ENCODE measurements around the gene PLEKHS1. TPM values are rescaled to one million over a fixed set of nuclear protein-coding genes. Genes with fewer than 3 reads are reported as not detected.

Gene PLEKHS1
- total RNA-seq, 1 donor from 2014 or later: 0.11 TPM

- Mint-ChIP-seq H3K36me3 (ENCODE audit: unreplicated experiment) (no peaks in the 10 kb centered on the region), H3K27ac (ENCODE audit: unreplicated experiment) (no peak overlapping the region), H3K4me3 (ENCODE audit: unreplicated experiment) (no peak overlapping the region), H3K4me1 (ENCODE audit: unreplicated experiment) (peaks cover 10% of the 10 kb centered on the region), H3K27me3 (ENCODE audit: unreplicated experiment) (peaks cover 13% of the 10 kb centered on the region), H3K9me3 (ENCODE audit: unreplicated experiment) (no peaks in the 10 kb centered on the region)
- DNase-seq (ENCODE audit: extremely low spot score, unreplicated experiment): no peak
- no peak for TF ChIP-seq CTCF (IDR thresholded peaks at IDR 0.05)
Observed at GRCh38 chr10:113746217-113746957, 5.1 kb upstream of the PLEKHS1 start.

DNA sequence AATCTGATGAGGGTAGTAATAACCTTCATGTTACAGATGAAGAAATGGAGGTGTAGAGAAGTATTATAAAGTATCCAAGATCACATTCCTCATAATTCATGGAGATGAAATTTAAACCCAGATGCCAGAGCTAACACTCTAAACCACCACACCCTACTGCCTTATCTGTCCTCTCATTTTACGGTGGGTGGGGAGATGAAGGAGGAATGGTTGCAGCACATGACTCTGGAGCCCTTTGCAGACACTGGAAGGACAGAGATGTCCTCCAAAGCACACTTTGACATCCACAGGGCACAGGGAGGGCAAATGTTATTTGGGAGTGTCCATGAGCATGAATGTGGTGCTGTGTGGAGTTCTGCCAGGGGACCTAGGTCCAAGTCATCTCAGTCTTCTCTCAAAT lies 1.1 kb downstream of the PLEKHS1 start:
- Mint-ChIP-seq H3K9me3 (ENCODE audit: unreplicated experiment) (no peaks in the 10 kb centered on the region), H3K27me3 (ENCODE audit: unreplicated experiment) (peaks cover 8% of the 10 kb centered on the region), H3K36me3 (ENCODE audit: unreplicated experiment) (no peaks in the 10 kb centered on the region), H3K27ac (ENCODE audit: unreplicated experiment) (no peak overlapping the region), H3K4me3 (ENCODE audit: unreplicated experiment) (no peak overlapping the region), H3K4me1 (ENCODE audit: unreplicated experiment) (peaks cover 15% of the 10 kb centered on the region)
- no peak for DNase-seq (ENCODE audit: extremely low spot score, unreplicated experiment)
- TF ChIP-seq CTCF (IDR thresholded peaks at IDR 0.05): no peak

DNA sequence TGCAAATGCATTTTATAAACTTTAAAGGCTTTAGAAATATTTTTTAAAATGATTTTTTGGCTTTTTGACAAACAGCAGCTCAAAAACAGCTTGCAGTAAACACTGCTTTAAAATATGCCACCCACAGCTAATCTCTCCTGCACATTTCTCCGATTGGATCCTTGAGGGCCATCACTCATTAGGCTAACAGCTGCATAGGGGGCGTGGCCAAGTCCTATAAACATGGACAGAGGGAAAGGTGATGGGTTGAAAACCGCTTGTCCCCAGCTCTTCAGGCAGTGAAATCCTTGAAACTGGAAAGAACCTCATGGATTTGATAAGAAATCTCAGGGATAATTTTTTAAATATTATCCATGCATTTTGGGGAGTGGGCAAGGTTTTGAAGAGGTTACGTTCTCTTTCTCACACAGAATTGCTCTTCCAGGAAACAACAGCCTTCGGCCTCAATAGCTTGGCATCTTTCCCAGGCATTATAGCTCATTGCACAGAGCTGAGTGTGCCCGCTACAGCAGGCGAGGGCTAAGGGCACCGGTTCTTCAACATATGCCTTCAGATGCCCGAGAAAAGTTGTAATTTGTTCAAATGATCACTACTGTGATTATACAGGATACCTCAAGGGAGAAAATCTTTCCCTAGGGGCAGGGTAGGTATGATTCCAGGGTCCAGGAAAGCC lies 1.7 kb downstream of the PLEKHS1 start:
- no peaks in the 10 kb centered on the region for H3K36me3 Mint-ChIP-seq (ENCODE audit: unreplicated experiment)

DNA sequence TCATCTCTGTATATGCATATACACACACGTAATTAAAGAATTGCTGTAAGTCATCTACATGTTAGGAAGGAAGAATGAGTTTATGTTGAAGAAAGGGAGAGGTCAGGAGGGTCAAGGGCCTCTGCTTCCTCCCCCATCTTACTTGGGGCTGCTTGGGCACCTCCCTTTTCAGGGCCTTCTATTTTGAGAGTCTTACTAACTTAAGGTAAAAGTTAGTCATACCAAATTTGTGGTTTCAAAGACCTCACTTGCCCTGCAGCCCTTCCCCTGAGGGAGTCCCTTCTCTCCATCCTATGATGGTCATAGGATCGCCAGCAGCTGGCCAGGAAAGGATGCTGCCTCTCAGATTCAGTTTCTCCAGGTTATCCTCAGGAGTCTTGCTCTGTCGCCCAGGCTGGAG lies 2.6 kb downstream of the PLEKHS1 start:
- no peak for TF ChIP-seq CTCF (IDR thresholded peaks at IDR 0.05)
- peaks cover 17% of the 10 kb centered on the region for H3K27me3 Mint-ChIP-seq (ENCODE audit: unreplicated experiment)
- peaks cover 15% of the 10 kb centered on the region for H3K4me1 Mint-ChIP-seq (ENCODE audit: unreplicated experiment)
- no peaks in the 10 kb centered on the region for H3K9me3 Mint-ChIP-seq (ENCODE audit: unreplicated experiment)
- H3K27ac Mint-ChIP-seq (ENCODE audit: unreplicated experiment): no peak overlapping the region
- no peak overlapping the region for H3K4me3 Mint-ChIP-seq (ENCODE audit: unreplicated experiment)
- no peak for DNase-seq (ENCODE audit: extremely low spot score, unreplicated experiment)
- H3K36me3 Mint-ChIP-seq (ENCODE audit: unreplicated experiment): no peaks in the 10 kb centered on the region

More for the DNA sequence above, 1.7 kb downstream of the PLEKHS1 start:
- Mint-ChIP-seq H3K4me1 (ENCODE audit: unreplicated experiment) (peaks cover 15% of the 10 kb centered on the region), H3K9me3 (ENCODE audit: unreplicated experiment) (no peaks in the 10 kb centered on the region), H3K27me3 (ENCODE audit: unreplicated experiment) (peaks cover 9% of the 10 kb centered on the region), H3K4me3 (ENCODE audit: unreplicated experiment) (no peak overlapping the region), H3K27ac (ENCODE audit: unreplicated experiment) (no peak overlapping the region)
- DNase-seq (ENCODE audit: extremely low spot score, unreplicated experiment): no peak
- TF ChIP-seq CTCF (IDR thresholded peaks at IDR 0.05): no peak

GRCh38 chr10:113754768-113755167 lies 3.3 kb downstream of the PLEKHS1 start:
- Mint-ChIP-seq H3K36me3 (ENCODE audit: unreplicated experiment) (no peaks in the 10 kb centered on the region), H3K4me1 (ENCODE audit: unreplicated experiment) (peaks cover 15% of the 10 kb centered on the region), H3K4me3 (ENCODE audit: unreplicated experiment) (no peak overlapping the region)

More at GRCh38 chr10:113754768-113755167, 3.3 kb downstream of the PLEKHS1 start:
- TF ChIP-seq CTCF (IDR thresholded peaks at IDR 0.05): no peak
- no peaks in the 10 kb centered on the region for H3K9me3 Mint-ChIP-seq (ENCODE audit: unreplicated experiment)
- H3K27me3 Mint-ChIP-seq (ENCODE audit: unreplicated experiment): peaks cover 17% of the 10 kb centered on the region
- DNase-seq (ENCODE audit: extremely low spot score, unreplicated experiment): no peak
- H3K27ac Mint-ChIP-seq (ENCODE audit: unreplicated experiment): no peak overlapping the region

Measured in osteocyte (in vitro differentiated cells).